ENCODE measurements around the gene AK9.

GRCh38 chr6:109516929-109517328 is 174.1 kb downstream of the AK9 start:
- TF ChIP-seq SMC3 (IDR thresholded peaks at IDR 0.05) = no peak
- TF ChIP-seq CTCF (IDR thresholded peaks at IDR 0.05) = no peak
- TF ChIP-seq POLR2A (IDR thresholded peaks at IDR 0.05; ENCODE audit: low read length) = no peak
- TF ChIP-seq BHLHE40 (IDR thresholded peaks at IDR 0.05; ENCODE audit: low read depth, low read length) = no peak
- no peak for TF ChIP-seq RAD21 (conservative IDR thresholded peaks at IDR 0.05 in 1 of 2, IDR thresholded peaks at IDR 0.05 in 1 of 2)
- TF ChIP-seq PBX3 (IDR thresholded peaks at IDR 0.05) = no peak
- no peak for TF ChIP-seq CEBPB (IDR thresholded peaks at IDR 0.05)

Measured in A549 (cell line).